GM04503 (cell line): Measurements from ENCODE around the gene NAALADL2.

Experiments
- DNase-seq: peaks from one replicate; pipeline ENCODE4 v3.0.0-alpha.2; 2012; ENCODE audit warnings: low read depth

The NAALADL2 gene

DNA sequence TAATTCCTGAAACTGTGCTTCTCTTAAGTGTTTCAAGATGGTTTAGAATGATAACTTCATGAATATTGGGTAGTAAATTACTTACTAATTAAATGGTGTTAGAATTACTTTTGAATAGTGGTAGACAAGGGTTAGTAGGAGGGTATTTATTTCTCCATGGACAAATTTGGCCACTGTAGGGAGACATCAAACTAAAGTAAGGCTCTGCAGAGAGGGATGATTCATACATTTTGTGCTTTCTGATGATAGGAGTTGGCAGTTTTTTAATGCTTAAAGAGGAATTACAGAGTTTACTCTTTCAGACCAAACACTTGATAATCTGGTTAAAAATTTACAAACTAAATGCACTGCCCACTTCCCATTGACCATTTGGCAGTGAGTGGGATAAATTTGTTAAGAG, 127.6 kb downstream of the NAALADL2 start:
- DNase-seq = peak; percentile 15

DNA sequence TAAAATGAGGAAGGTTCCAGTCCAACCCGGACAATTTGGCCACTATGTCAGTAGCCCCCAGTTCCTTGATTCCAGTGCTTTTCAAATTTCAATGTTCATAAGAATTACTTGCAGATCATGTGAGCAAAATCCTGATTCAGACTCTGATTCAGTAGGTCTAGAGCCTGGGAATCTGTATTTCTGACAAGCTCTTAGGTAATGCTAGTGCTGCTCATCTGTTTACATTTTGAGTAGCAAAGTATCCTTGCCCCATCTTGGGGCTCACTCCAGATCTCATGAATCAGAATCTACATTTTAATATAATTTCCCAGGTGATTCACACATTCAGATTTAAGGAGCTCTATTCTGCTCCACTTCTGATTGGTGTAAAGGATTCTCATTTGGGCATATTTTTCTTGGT, 142.0 kb downstream of the NAALADL2 start:
- no peak for DNase-seq

DNA sequence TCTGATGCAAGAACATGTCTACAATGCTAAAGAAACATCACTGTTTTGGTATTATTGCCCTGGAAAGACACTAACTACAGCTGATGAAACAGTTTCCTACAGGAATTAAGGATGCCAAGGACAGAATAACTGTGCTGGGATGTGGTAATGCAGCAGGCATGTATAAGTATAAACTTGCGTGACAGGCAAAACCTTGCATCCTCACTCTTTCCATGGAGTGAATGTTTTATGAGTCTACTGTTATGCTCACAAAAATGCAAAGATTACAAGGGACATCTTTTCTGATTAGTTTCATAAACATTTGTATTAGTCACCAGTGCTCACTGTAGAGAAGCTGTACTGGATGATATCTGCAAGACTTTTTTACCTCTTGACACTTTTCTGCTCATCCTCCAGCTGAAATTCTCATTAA, 143.6 kb downstream of the NAALADL2 start:
- peak; percentile 99 for DNase-seq

DNA sequence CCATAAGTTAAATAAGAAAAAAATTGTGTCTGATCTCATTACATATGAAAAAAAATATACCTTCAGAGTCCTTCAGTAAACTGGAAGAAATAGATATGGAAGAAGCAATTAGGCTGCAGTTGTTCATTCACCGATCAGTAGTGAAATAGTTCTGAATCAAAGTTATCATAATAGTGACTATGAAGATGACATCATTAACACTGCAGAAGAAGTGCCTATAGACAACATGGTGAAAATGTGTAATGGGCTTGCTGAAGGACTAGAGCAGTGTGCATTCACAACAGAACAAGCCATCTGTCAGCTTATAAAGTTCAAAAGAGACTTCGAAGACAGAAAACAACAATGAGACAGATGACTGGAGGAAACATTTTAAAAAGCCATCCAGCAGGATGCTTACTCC, 144.5 kb downstream of the NAALADL2 start:
- DNase-seq = no peak

DNA sequence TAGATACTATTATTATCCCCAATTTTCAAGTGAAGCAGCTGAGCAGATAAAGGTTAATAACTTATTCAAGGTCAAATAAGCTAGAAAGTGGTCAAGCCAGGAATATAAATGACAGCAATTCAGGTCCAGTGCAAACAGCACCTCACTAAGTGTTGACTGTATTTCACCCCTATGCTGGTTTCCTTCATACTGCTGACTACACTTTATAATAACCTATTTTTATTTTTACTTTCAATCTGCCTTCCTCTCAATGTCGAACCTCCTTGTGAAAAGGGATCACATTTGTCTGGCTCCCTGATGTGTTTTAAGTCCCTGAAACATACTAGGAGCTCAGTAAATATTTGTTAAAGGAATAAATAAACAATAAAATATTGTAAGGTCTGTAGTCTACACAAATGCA, 146.1 kb downstream of the NAALADL2 start:
- DNase-seq = no peak

DNA sequence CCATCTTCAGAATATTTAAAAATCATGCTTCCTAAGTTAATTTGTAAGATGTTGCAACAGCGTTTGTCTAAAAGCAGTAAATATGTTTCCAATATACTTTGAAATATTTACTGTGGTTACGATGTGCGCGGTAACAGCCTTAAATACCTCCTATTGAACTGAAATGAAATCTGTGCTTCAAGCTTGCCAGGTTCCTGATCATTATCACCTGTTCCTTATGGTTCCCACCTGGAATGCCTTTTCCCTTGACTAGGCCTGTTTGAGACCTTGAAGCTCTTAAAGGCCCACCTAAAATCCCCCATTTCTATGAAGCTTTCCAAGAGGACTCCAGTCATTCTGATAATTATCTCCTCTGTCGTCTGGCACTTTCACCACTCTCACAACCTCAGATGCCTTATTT, 146.7 kb downstream of the NAALADL2 start:
- DNase-seq = peak; percentile 13

DNA sequence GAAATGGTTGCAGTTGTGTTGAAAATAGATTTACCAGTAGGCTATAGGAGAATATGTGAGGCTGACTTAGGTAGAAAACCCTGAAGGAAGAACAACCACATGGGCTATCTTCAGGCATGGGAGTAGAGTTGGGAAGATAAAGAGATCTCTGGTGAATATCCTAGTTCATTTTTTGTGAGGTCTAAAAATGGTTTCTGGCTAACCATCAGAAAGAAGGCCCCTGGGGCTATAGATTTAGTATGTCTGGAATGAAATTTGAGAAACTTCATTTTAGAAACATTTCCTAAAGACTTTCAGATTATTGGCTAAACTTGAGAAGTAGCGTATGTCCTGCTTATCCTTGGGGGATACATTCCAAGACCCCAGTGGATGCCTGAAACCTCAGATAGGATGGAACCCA, 148.2 kb downstream of the NAALADL2 start:
- no peak for DNase-seq

DNA sequence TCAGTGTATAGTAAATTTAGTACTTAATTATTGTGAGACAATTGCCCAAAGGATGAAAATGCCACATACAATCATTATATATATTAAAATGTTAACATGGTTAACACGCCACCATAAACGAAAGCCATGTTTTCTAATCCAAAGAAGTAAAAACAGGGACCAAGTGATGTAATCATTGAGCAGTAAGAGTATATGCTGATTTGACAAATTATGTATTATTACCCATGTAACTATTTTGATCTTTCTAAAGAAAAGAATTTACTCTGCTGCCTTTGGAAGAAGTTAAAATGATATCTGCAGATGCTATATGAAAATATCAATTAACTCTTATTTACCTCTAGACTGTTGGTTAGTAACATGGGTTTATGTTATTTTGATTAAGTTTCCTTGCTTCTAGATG, 150.2 kb downstream of the NAALADL2 start:
- DNase-seq = no peak

DNA sequence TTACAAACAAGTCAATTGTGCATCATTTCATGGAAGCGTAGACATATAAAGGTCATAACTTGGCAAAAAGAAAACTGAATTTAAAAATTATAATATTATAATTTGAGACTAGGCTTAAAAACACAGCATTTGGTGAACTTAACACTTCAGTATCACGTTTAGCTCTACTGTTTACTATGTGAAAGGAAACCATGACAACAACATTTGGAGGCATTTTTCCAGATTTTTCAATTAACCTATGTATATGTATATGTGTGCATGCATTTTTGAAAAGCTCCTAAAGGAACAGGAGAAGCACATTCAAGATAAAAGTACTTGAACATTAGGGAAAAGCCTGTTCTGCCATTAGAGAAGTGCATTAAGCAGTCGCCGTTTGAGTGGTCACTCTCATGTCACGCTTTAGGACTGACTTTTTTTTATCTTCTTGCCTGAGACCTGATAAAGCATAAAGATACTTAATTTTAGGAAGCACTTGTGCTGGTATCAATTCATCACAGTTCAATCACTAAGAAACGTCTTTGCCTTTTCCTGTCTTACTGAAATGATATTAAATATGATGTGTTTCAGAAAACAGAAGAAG, 156.0 kb downstream of the NAALADL2 start:
- no peak for DNase-seq

DNA sequence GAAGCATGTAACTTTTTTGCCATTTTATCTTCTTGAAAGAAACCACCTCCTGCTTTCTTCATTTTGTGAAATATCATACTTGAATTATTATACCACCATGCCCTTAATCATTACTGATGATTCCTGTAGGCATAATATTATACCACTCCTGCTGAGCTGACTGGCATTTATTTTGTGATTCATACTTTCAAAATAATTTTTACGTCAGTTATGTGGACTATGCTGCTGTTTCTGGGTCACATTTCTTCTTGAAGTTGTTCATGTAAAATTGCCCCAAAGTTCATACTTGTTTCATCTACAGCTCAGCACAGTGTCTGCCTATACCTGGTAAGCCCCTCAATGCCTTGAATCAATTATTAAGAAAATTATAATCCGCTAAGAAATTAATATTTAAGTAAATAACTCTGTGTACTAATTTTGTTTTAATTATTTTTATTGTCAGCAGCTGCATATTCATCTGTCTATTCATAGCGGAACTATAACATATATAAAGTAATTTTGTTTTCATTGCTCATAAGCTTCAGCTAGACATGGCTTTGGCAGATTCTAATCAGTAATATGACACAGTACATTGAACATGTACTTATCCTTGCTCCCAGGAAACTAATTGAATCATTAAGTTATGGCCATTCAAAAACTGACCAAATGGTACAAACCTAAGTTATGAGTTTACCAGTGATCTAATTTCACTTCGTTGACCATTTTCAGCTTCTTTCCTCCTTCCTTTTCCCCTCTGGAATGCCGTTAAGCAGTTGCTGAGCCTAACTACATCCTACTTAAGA, 160.0 kb downstream of the NAALADL2 start:
- no peak for DNase-seq

DNA sequence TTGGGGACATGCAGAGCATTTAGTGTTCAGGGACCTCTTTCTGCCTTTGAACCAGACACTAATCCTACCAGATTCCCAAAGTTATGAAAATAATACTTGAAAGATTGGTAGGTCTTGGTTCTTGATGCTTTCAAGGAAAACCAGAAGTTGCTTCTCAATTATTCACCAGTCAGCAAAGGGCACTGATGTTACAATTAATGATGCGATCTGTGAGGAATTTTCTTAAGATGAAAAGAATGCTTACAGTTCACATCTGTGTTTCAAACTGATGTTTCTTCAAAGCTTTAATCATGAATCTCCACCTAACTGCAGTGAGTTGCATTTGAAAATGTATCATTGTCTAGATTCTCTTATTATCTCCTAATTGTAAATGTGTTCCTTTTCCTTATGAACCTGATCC, 161.0 kb downstream of the NAALADL2 start:
- DNase-seq = no peak

DNA sequence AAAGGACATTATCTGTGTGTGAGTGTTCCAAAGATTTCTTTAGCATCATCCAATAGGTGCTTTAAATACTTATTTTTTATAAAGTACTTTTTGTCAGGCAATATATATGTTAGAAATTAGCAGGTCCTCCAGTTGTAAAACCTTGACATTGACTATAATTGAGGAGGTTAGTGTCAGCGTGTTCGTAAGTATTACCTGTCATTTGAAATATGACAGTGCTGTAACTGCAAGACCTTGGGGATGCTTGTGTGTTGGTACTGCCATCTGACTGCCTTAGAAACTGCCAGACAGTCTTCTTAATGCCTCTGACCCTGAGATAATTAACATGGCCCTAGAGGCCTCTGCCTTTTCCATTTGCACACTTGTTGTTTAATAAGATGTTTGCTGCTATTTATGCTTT, 170.7 kb downstream of the NAALADL2 start:
- no peak for DNase-seq

DNA sequence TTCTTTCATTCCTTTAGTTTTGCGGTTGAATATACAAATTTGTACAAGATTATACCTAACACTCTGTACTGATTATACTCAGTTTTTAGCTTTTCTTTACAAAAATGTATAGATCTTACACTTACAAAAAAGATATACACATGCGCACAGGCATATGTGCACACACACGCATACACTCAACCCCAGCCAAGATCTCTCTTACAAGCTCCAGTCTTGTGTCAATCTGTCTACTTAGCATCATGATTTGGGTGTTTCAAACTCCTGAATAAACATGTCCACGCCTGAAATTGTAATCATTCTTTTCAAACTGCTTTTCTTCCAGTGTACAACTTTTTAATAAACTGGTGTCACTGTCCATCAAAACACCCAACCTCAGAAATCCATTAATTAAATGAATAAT, 180.7 kb downstream of the NAALADL2 start:
- DNase-seq = no peak

DNA sequence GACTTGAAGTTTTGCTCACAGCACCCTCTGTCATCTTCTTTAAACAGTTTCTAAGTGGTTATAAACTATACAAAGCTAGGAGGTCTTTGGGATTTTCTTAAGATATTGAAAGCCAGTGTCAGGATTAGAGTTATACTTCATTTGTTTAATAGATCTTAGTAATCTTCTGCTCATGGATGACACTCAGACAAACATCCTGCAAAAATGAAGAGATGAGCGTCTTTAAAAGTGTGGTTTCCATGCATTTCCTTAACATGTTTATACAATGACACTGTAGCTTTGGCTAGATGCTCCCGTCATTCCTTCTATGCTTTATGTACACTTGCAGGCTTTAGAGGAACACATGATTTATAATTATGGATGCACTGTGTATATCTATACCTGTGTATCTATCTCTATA, 182.2 kb downstream of the NAALADL2 start:
- DNase-seq = no peak

DNA sequence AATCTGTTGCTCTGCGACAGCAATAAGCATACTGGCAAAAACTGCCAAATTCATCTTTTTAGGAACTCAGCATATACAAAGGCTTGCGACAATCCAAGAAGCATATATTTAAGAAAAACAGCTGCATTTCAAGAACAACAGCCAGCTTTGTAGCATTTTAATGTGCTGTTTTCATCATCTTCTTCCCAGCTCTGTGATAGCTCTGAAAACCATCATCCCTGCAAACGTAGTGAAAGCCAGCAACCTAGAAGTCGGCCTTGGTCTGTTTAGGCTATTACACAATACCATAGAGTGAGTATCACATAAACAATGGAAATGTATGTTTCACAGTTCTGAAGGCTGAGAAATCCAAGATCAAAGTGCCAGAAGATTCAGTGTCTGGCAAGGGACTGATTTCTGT, 187.5 kb downstream of the NAALADL2 start:
- DNase-seq = no peak

DNA sequence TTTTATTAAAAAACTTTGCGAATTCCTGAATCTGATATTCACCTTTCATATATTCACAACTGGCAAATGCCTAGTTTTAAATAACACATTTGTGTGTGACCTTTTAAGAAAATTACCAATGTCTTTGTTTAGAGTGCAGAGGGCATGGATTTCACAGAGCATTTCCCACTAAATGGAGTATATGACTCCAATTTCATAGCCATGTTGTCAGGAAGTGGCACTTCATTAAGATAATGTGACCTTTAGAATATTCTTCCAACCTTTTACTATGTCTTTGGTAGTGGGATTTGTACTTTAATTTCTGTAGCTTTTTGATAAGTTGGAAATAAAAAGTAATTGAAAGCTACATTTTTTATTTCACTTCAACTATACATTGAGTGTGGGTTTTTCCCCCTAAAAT, 188.7 kb downstream of the NAALADL2 start:
- no peak for DNase-seq

DNA sequence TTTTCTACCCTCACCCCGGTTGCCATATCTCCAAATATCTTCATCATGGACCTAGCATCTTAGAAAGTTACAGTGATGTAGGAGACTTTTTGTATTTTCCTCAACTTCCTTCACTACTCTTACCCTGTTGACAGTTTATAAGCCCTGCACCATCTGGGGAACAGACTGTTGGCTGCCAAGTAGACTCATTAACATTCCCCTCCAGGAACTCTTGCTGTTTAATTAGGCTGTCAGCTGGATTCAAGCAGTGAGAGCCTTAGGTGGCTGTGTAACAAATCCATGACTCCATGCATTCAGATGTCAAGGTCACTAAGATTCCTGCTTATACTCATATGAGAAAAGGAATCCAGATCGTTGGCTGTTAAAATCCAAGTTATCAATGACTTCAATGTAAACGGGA, 198.3 kb downstream of the NAALADL2 start:
- DNase-seq = no peak

DNA sequence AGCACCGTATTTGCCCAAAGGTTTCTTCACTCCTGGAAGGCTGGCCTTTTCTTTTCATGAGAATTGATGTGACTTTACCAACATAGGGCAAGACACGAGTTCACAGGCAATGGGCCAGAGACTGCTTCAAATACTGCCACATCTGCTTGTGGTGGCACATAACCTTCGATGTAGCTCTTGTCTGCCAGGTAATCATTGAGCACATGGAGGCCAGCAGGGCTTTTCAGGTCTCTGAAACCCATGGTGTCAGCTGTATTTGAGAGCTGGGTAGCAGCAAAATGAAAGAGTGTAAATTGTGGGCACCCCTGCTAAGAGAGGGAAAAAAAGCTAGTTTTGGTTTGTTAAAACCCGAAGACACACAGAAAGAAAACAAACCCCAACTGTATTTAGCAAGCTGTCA, 200.7 kb downstream of the NAALADL2 start:
- no peak for DNase-seq

DNA sequence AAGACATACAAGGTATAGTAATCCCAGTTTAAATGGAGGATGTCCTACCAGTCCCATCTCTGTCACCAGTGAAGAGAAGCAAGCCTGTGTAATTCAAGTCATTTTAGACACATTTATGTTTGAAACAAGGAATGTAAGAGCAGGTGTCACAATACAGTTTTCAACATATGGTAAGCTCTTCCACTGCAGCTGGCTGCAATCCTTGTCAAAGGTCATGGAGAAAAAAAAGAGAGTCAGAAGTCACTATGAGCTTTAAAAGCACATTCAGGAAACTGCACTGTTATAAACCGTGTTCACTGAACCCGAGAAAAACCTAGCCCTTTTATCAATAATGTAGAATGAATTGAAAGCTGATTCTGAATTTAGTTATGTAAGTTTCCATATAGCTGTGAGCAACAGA, 206.4 kb downstream of the NAALADL2 start:
- no peak for DNase-seq

DNA sequence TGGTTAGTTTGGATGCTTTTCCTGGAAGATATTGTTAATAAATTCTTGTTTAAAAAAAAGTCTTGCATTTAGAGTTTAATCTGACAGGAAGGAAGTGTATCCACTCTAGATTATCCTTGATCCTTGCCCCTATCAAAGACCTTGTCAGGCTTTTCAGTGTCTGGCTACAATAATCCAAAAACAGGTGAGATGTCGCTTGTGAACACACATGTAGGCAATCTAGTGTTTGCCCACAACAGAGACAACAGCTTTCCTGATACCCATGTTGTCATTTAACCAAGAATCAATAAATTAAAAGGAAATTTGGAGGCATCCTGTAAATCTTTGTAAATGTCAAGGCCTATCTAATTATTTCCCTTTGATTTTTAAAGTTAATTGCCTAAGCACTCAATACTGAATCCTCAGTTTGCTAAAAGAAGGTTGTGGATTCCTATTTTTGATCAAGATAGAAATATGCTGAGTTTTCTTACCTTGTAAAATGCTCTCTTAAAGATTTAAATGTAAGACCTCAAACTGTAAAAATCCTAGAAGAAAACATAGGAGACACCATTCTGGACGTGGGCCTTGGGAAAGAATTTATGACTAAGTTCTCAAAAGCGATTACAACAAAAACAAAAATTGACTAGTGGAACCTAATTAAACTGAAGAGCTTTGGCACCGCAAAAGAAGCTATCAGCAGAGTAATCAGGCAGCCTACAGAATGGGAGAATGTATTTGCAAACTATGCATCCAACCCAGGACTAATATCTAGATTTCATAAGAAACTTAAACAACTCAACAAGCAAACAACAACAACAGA, 207.7 kb downstream of the NAALADL2 start:
- DNase-seq = no peak

DNA sequence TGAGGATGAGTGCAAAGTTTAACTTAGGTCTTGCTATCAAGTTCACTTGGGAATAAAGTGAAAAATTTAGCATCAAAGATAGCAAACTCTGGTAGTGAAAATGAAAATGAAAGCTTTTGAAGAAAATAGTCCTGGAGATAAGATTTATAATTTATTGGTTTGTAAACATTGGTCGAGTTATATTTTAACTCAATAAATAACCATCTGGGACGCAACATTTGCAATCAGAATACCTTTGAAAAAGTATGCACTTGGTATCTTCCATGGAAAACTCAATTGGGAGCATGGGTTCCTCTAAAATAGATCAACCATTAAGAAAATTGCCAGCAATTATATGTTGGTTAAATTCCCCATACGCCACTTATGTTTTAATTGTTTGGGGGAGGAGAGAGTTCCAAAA, 209.5 kb downstream of the NAALADL2 start:
- no peak for DNase-seq

DNA sequence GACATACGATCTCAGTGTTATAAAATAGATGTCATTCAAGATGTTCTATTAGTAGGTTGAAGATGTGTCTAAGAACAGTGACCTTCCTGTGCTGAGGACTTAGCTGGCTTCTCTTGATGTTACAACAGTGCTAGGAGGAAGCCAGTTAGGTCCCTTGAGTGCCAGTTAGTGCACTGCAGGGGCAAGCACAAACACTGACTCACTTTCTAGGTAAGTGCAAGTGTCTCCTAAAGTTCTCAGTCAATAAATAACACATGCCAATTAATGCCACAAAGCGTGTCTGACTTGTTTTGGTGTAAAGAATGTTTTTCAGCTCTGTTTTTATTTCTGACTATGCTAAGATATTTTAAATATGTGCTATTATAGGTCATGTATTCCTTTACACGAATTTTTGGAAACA, 211.8 kb downstream of the NAALADL2 start:
- no peak for DNase-seq

DNA sequence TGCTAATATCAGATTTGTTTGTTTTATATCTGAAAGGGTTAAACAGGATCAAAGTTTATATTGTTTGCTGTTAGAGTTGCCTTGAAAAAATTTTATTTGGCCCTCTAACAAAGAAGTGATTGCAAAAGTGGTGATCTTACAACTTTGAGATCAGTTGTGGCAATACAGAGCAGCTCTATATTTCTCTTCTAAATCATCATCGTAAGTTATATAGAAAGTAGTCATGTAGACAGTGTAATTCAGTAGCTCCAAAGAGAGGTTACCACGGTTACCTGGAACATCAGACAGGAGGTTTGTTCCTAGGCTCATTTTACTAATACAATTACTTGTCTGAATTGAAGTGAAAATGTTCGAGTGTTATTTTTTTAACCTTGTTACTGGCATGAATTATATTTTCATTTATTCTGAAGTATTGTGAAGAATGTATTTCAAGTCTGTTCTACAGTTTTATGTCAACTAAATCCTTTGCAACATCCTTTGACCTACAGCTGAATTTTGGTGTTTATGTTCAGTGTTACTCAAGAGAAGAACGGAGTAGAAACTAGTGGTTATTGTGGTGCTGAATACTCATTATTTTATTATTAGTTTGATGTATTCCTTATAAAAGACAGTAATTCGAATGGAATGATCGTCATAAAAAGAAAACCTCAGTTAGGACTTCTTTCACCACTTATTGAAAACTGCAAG, 214.2 kb downstream of the NAALADL2 start:
- DNase-seq = no peak
